Erythroblast (primary cell): ENCODE measurements around the gene PIK3CA.

Experiments used
- GATA1 ChIP-seq: IDR thresholded peaks from 2 replicates; pipeline ENCODE4 v1.6.1; 2011; ENCODE audit warnings: low read depth, mild to moderate bottlenecking, control low read depth, low read length, moderate library complexity
- POLR2A ChIP-seq: IDR thresholded peaks from 2 replicates; pipeline ENCODE4 v1.6.1; 2011; ENCODE audit warnings: mild to moderate bottlenecking, low read length

DNA sequence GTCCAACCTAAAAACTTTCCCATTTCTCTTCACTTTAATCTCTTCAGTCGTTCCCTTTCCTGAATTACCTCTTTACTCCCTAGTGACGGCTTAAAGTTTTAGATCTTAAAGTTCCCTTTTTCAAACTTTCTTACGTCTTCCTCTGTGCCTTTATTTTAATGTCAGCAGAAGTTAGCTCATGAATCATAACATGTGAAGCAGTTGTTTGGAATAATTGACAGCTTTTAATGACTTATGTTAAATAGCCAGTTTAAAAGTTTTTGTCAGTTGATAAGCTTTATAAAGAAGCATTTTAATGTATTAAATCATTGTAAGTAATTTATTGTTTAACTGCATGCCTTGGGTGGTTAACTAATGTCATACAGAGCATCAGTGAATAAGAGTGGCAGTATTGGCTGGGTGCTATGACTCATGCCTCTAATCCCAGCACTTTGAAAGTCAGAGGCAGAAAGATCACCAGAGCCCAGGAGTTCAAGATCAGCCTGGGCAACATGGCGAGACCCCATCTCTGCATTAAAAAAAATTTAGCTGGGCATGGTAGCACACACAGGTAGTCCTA, 33.9 kb downstream of the PIK3CA start:
- no peak for TF ChIP-seq POLR2A
- TF ChIP-seq GATA1, result no peak
